ENCODE data around the gene TBC1D14. TPM values are rescaled to one million over a fixed set of nuclear protein-coding genes. Genes with fewer than 3 reads are reported as not detected.

TBC1D14 gene
- polyA plus RNA-seq, 1 experiment = 35.8 TPM

DNA sequence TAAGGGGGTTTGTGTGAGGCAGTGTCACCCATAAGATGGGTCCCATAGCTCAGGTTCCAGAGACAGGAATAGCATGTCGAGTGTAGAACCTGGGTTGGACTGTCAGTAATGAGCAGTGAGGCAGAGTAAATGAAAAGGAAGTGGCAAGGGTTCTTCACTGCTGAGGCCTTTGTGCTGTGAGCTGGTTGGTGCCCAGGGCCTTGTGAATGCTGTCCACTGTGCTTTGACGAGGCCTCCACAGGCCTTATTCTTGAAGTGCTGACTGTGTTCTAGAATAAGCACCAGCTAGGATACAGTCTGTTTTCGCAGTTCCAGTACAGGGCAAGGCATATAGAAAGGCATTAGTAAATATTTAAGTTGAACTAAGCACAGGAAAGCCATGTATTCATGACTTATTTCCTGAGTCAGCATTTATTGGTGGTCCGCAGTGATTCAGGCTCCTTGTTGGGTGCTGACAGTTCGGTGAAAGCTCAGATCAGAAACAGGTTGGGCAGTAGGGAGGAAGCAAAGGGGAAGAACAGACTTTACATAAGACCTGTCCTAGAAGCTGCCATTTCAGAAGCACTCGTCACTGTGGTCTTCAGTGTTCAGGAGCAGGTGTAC lies 107.9 kb downstream of the TBC1D14 start:
- ChIA-PET CTCF (interaction anchor here (0.7 to 1.1 kb wide), 2 partner anchors 10 to 25 kb away, joined by 3 read pairs; partner anchors contain the start of gene TADA2B), POLR2A (no interaction called here)
- H3K36me3 ChIP-seq (ENCODE audit: control insufficient read depth, insufficient read depth, low read length) = peaks cover 17% of the 10 kb centered on the region
- no peak for TF ChIP-seq CTCF (IDR thresholded peaks at IDR 0.05; ENCODE audit: insufficient read depth, low read depth, low read length)
- no peak for DNase-seq (ENCODE audit: low read depth)
- H3K27me3 ChIP-seq (ENCODE audit: control insufficient read depth, insufficient read depth, low read length) = no peaks in the 10 kb centered on the region
- no peak overlapping the region for H3K4me3 ChIP-seq (ENCODE audit: low read depth, low read length)

DNA sequence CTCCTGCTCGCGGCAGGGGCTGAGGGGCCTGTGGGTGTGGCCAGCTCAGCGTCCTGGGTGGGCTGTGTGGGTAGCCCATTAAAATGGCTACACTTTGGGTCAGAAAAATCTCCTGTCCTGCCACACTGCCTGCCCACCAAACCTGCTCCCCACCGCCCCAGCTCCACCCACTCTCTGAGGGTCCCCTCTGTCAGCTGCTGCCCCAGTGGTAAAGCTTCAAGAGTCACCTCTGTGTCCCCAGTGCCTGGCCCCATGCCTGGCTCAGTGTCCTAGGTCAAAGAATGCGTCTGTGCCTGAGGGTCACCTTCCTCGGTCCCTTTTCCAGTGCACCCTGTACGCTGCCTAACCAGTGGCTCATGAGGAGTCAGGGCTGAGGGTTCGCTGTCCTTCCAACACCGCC lies 108.7 kb downstream of the TBC1D14 start:
- POLR2A ChIA-PET = no interaction called here
- no peak overlapping the region for H3K4me3 ChIP-seq (ENCODE audit: low read depth, low read length)
- TF ChIP-seq CTCF (IDR thresholded peaks at IDR 0.05; ENCODE audit: insufficient read depth, low read depth, low read length) = no peak
- H3K36me3 ChIP-seq (ENCODE audit: control insufficient read depth, insufficient read depth, low read length) = peaks cover 17% of the 10 kb centered on the region
- CTCF ChIA-PET = no interaction called here
- H3K27me3 ChIP-seq (ENCODE audit: control insufficient read depth, insufficient read depth, low read length) = no peaks in the 10 kb centered on the region
- DNase-seq (ENCODE audit: low read depth) = no peak

DNA sequence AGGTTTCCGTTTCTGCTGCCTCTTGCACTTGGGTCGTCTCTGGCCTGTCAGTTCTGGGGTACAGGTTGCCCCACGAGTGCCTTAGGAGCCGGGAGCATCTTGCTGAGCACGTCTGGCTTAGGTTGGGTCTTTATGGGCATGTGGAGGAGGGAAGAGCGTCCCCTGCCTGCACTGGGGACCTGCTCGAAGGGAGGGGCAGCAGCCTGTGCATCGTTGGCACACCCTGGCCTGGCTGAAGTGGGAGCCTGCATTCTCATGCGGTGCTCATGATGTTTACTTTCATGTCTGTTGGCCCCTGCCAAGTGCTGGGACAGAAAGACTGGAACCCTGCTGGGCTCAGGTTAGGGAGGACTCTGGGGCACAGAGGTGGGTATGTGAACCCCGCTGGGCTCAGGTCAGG lies 109.7 kb downstream of the TBC1D14 start:
- TF ChIP-seq CTCF (IDR thresholded peaks at IDR 0.05; ENCODE audit: insufficient read depth, low read depth, low read length) = no peak
- no peak overlapping the region for H3K4me3 ChIP-seq (ENCODE audit: low read depth, low read length)
- H3K36me3 ChIP-seq (ENCODE audit: control insufficient read depth, insufficient read depth, low read length) = peaks cover 20% of the 10 kb centered on the region
- H3K27me3 ChIP-seq (ENCODE audit: control insufficient read depth, insufficient read depth, low read length) = no peaks in the 10 kb centered on the region
- CTCF ChIA-PET = interaction anchor here (1.7 kb wide), 1 partner anchor 23 kb away, joined by 5 read pairs; the partner anchor contains the start of gene TADA2B
- DNase-seq (ENCODE audit: low read depth) = no peak
- POLR2A ChIA-PET = no interaction called here

- H3K4me3 ChIP-seq (ENCODE audit: low read depth, low read length) = no peak overlapping the region
- no peaks in the 10 kb centered on the region for H3K27me3 ChIP-seq (ENCODE audit: control insufficient read depth, insufficient read depth, low read length)
- no peak for TF ChIP-seq CTCF (IDR thresholded peaks at IDR 0.05; ENCODE audit: insufficient read depth, low read depth, low read length)
- ChIA-PET POLR2A (no interaction called here), CTCF (interaction anchor here (1.0 to 1.7 kb wide), 4 partner anchors 8 to 22 kb away, joined by 3 to 5 read pairs (median 4); partner anchors contain the start of gene TADA2B)
- DNase-seq (ENCODE audit: low read depth) = no peak
- H3K36me3 ChIP-seq (ENCODE audit: control insufficient read depth, insufficient read depth, low read length) = peaks cover 24% of the 10 kb centered on the region
Measured at GRCh38 chr4:7020290-7020689, 110.7 kb downstream of the TBC1D14 start.

- no peak for TF ChIP-seq CTCF (IDR thresholded peaks at IDR 0.05; ENCODE audit: insufficient read depth, low read depth, low read length)
- H3K4me3 ChIP-seq (ENCODE audit: low read depth, low read length) = no peak overlapping the region
- H3K36me3 ChIP-seq (ENCODE audit: control insufficient read depth, insufficient read depth, low read length) = peaks cover 22% of the 10 kb centered on the region
- ChIA-PET POLR2A (interaction anchor here (0.6 kb wide), 1 partner anchor 109 kb away, joined by 3 read pairs; no protein-coding TSS in a partner anchor), CTCF (interaction anchor here (1.0 to 1.7 kb wide), 4 partner anchors 9 to 21 kb away, joined by 3 to 5 read pairs (median 4); partner anchors contain the start of gene TADA2B)
- no peaks in the 10 kb centered on the region for H3K27me3 ChIP-seq (ENCODE audit: control insufficient read depth, insufficient read depth, low read length)
- DNase-seq (ENCODE audit: low read depth) = no peak
Measured at GRCh38 chr4:7020856-7021255, 111.2 kb downstream of the TBC1D14 start.
